Fibroblast of pulmonary artery (primary cell): ENCODE data around the gene CMC2.

Source experiments
- DNase-seq: peaks from one replicate; pipeline ENCODE4 v3.0.0-alpha.2; 2010; ENCODE audit warnings: low read depth
- H3K4me3 ChIP-seq: replicated peaks from 2 replicates; pipeline ENCODE4 v1.5.1; 2011; ENCODE audit warnings: low read depth, mild to moderate bottlenecking, control low read depth, low read length, moderate library complexity
- CTCF ChIP-seq: IDR thresholded peaks from 2 replicates; pipeline ENCODE4 v1.5.1; 2011; ENCODE audit warnings: mild to moderate bottlenecking, control low read depth, low read length, inconsistent platforms; ENCODE audit errors: missing control alignments

CMC2 gene

GRCh38 chr16:80981103-80981502 lies 25.6 kb downstream of the CMC2 start:
- TF ChIP-seq CTCF = no peak
- no peak for DNase-seq
- no peak overlapping the region for H3K4me3 ChIP-seq

DNA sequence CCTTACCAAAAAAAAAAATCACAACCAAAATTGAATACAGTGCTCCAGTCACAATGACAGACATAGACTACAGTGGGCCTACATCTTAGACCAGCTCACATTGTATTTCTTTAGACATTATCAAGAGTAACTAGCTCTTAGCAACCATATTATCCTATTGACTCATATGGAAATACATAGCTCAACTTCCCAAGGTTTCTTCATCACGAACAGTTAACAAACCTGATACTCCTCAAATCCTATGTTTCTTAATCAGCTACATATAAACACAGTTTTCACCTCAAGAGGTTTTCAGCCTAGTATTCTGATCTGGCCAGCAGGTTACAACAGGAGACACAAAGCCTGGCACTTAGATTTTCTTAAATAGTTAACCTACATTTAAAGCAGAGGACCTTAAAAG lies 29.7 kb downstream of the CMC2 start:
- no peak overlapping the region for H3K4me3 ChIP-seq
- DNase-seq = no peak
- no peak for TF ChIP-seq CTCF

GRCh38 chr16:80974649-80975376 lies 31.9 kb downstream of the CMC2 start:
- no peak overlapping the region for H3K4me3 ChIP-seq
- peak; percentile 15 for DNase-seq
- peak; percentile 52 for TF ChIP-seq CTCF

- no peak overlapping the region for H3K4me3 ChIP-seq
- no peak for TF ChIP-seq CTCF
- no peak for DNase-seq
Measured at GRCh38 chr16:80973991-80974390, 32.7 kb downstream of the CMC2 start.

DNA sequence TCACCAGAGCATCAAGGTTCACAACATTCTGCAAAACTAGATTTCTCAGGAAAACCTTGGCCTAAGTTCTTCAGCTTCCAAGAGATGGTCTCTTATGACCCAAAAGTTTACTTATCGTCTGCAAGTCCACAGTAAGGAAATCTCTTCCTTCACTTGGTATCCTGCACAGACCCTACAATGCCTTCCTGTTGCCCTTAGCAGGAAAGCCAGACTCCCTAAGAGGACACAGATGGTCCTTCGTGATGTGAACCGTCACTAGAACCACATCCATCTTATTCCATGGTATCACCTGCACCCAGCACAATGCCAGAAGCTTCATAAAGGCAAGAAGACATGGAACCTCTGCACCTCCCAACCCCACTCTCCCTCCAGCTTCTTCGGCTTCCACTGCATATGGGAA lies 34.1 kb downstream of the CMC2 start:
- TF ChIP-seq CTCF = no peak
- no peak for DNase-seq
- no peak overlapping the region for H3K4me3 ChIP-seq

DNA sequence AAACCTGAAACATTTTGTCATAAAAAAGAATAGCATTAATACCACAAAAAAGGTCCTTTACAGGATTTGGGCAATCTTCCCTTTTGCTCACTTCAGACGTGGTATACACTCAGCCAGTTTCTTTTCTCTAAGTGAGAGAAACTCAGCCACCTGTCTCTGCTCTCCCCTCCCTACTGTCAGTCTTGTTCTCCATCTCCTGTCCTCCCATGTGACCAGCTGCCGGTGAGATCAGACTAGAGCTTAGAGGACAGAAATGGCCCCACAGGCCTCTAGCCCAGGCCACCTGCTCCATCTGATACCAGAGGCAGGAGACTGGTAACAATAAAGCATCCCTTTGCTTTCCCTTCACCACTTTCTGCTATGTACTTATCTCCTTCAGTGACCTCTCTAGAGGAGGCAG lies 34.9 kb downstream of the CMC2 start:
- TF ChIP-seq CTCF = no peak
- no peak for DNase-seq

GRCh38 chr16:80969114-80969484 lies 37.6 kb downstream of the CMC2 start:
- no peak for TF ChIP-seq CTCF
- no peak for DNase-seq
- no peak overlapping the region for H3K4me3 ChIP-seq

More for the DNA sequence above, 34.9 kb downstream of the CMC2 start:
- no peak overlapping the region for H3K4me3 ChIP-seq
